Testis (tissue), 2 donors: ENCODE results near the gene DCAF17.

Experiments
- POLR2A ChIP-seq: fragments of 450-650 bp; IDR thresholded peaks from one replicate; pipeline ENCODE4 v1.6.1; 2017; ENCODE audit warnings: antibody characterized with exemption, mild to moderate bottlenecking, moderate library complexity
- TF ChIP-seq, protein P1 (sequence below), 3 experiments: fragments of 450-650 bp in 2 of 3; fragments of 200-600 bp in 1 of 3; sonication (generic) in 1 of 3; IDR thresholded peaks; one replicate each; pipeline ENCODE4 v1.5.1; 2016 to 2019; ENCODE audit warnings: antibody characterized with exemption in 3 of 3, mild to moderate bottlenecking in 2 of 3, moderate library complexity in 1 of 3

DNA sequence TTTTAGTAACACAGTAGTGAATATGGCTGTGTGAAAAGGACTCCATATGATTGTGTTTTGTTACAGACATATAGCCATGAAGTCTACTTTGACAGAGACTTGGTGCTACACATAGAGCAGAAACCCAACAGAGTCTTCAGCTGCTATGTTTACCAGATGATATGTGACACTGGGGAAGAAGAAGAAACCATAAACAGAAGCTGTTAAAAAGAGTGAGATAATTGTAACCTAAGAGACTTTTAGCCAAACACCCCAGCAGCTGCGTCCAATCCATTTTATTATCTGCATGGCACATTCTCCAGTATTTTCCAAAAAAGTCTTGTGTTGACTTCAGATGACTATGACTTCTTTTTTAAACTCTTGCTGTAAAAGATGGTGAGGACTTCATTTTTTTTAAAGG, 46.9 kb downstream of the DCAF17 start:
- TF ChIP-seq, protein P1, sequence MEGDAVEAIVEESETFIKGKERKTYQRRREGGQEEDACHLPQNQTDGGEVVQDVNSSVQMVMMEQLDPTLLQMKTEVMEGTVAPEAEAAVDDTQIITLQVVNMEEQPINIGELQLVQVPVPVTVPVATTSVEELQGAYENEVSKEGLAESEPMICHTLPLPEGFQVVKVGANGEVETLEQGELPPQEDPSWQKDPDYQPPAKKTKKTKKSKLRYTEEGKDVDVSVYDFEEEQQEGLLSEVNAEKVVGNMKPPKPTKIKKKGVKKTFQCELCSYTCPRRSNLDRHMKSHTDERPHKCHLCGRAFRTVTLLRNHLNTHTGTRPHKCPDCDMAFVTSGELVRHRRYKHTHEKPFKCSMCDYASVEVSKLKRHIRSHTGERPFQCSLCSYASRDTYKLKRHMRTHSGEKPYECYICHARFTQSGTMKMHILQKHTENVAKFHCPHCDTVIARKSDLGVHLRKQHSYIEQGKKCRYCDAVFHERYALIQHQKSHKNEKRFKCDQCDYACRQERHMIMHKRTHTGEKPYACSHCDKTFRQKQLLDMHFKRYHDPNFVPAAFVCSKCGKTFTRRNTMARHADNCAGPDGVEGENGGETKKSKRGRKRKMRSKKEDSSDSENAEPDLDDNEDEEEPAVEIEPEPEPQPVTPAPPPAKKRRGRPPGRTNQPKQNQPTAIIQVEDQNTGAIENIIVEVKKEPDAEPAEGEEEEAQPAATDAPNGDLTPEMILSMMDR (IDR thresholded peaks at IDR 0.05) = no peak
- TF ChIP-seq POLR2A = no peak
